Mesenchymal stem cell (in vitro differentiated cells and primary cell): ENCODE measurements around the gene KRTAP3-1.
A peak's percentile ranks its signal among the peaks of the same experiment; 100 is the strongest.

Experiments
- DNase-seq: peaks from one replicate; pipeline ENCODE4 v3.0.0-alpha.2; 2013
- H2AFZ ChIP-seq: one replicate; pipeline ENCODE4 v1.6.1; 2013; ENCODE audit warnings: low read depth, mild to moderate bottlenecking, control low read depth, inconsistent platforms, low read length, moderate library complexity
- H2AK5ac ChIP-seq: 2 replicates; pipeline ENCODE4 v1.6.1; 2013; ENCODE audit warnings: low read length, moderate library complexity, mild to moderate bottlenecking, inconsistent platforms; ENCODE audit not compliant: severe bottlenecking
- H2BK120ac ChIP-seq: one replicate; pipeline ENCODE4 v1.6.1; 2013; ENCODE audit warnings: low read depth, mild to moderate bottlenecking, inconsistent platforms, low read length, moderate library complexity
- H2BK12ac ChIP-seq, 2 experiments: one replicate each; pipeline ENCODE4 v1.6.1; 2013; ENCODE audit warnings: inconsistent platforms in 2 of 2, low read length in 2 of 2, mild to moderate bottlenecking in 2 of 2, moderate library complexity in 2 of 2, control low read depth in 1 of 2
- H2BK15ac ChIP-seq: one replicate; pipeline ENCODE4 v1.6.1; 2013; ENCODE audit warnings: mild to moderate bottlenecking, low read depth, inconsistent platforms; ENCODE audit not compliant: poor library complexity, severe bottlenecking
- H2BK5ac ChIP-seq: 2 replicates; pipeline ENCODE4 v1.6.1; 2013; ENCODE audit warnings: low read depth, mild to moderate bottlenecking, low read length, control low read depth, inconsistent platforms; ENCODE audit not compliant: poor library complexity, severe bottlenecking
- H3K14ac ChIP-seq, 2 experiments: one replicate each; pipeline ENCODE4 v1.6.1; 2013; ENCODE audit warnings: inconsistent platforms in 2 of 2, low read length in 2 of 2, control low read depth in 1 of 2, mild to moderate bottlenecking in 1 of 2, moderate library complexity in 1 of 2
- H3K18ac ChIP-seq, 2 experiments: one replicate each; pipeline ENCODE4 v1.6.1; 2013; ENCODE audit warnings: inconsistent platforms in 2 of 2, low read length in 2 of 2, control low read depth in 1 of 2, low read depth in 1 of 2, mild to moderate bottlenecking in 1 of 2
- H3K23ac ChIP-seq, 2 experiments: one replicate each; pipeline ENCODE4 v1.6.1; 2013; ENCODE audit warnings: inconsistent platforms in 2 of 2, low read length in 2 of 2, mild to moderate bottlenecking in 2 of 2, moderate library complexity in 2 of 2, control low read depth in 1 of 2
- H3K27ac ChIP-seq: 2 replicates; pipeline ENCODE4 v1.5.1; 2013; ENCODE audit warnings: mild to moderate bottlenecking, moderate library complexity, low read length, control low read depth, inconsistent platforms; ENCODE audit not compliant: poor library complexity, severe bottlenecking
- H3K27me3 ChIP-seq, 2 experiments: 2 replicates each; pipeline versions ENCODE4 v1.6.1 to v1.7.0; 2013; ENCODE audit warnings: low read length in 2 of 2, mild to moderate bottlenecking in 2 of 2, moderate library complexity in 2 of 2, control low read depth in 1 of 2, inconsistent platforms in 1 of 2; ENCODE audit not compliant: control insufficient read depth in 1 of 2, insufficient read depth in 1 of 2
- H3K36me3 ChIP-seq, 2 experiments: 2 replicates each; pipeline versions ENCODE4 v1.6.1 to v1.7.0; 2013; ENCODE audit warnings: low read length in 2 of 2, control low read depth in 1 of 2, inconsistent platforms in 1 of 2, low read depth in 1 of 2, mild to moderate bottlenecking in 1 of 2; ENCODE audit not compliant: insufficient read depth in 2 of 2, control insufficient read depth in 1 of 2
- H3K4ac ChIP-seq, 2 experiments: one replicate each; pipeline ENCODE4 v1.6.1; 2013; ENCODE audit warnings: inconsistent platforms in 2 of 2, low read length in 2 of 2, mild to moderate bottlenecking in 2 of 2, moderate library complexity in 2 of 2, control low read depth in 1 of 2, low read depth in 1 of 2
- H3K4me1 ChIP-seq: 2 replicates; pipeline ENCODE4 v1.6.1; 2013; ENCODE audit warnings: low read depth, low read length, control low read depth; ENCODE audit not compliant: control insufficient read depth, insufficient read depth
- H3K4me2 ChIP-seq: 2 replicates; pipeline ENCODE4 v1.6.1; 2013; ENCODE audit warnings: low read length, mild to moderate bottlenecking, inconsistent platforms; ENCODE audit not compliant: poor library complexity, severe bottlenecking
- H3K4me3 ChIP-seq, 2 experiments: 2 replicates each; pipeline versions ENCODE4 v1.5.1 to v1.7.0; 2013; ENCODE audit warnings: low read length in 2 of 2, mild to moderate bottlenecking in 2 of 2, control low read depth in 1 of 2, low read depth in 1 of 2; ENCODE audit not compliant: insufficient read depth in 1 of 2
- H3K79me1 ChIP-seq: replicated peaks from 2 replicates; pipeline ENCODE4 v1.6.1; 2013; ENCODE audit warnings: mild to moderate bottlenecking, control low read depth, low read length, inconsistent platforms; ENCODE audit not compliant: poor library complexity, severe bottlenecking
- H3K9ac ChIP-seq: 2 replicates; pipeline ENCODE4 v1.7.0; 2013; ENCODE audit warnings: mild to moderate bottlenecking, low read length, moderate library complexity
- H3K9me3 ChIP-seq: 2 replicates; pipeline ENCODE4 v1.7.0; 2013; ENCODE audit warnings: mild to moderate bottlenecking, low read length; ENCODE audit not compliant: control insufficient read depth
- H4K8ac ChIP-seq: one replicate; pipeline ENCODE4 v1.6.1; 2013; ENCODE audit warnings: inconsistent platforms, mild to moderate bottlenecking, low read length, moderate library complexity
- H4K91ac ChIP-seq: one replicate; pipeline ENCODE4 v1.6.1; 2013; ENCODE audit warnings: mild to moderate bottlenecking, low read length, inconsistent platforms
- WGBS: methylation state at CpG from one replicate; pipeline ENCODE4 v1.1.7; 2013; ENCODE audit warnings: mixed read lengths; 5-methylcytosine and 5-hydroxymethylcytosine counted together

Gene KRTAP3-1

GRCh38 chr17:40981115-40981514, 27.8 kb downstream of the KRTAP3-1 start:
- Histone ChIP-seq H3K14ac (no peak overlapping the region), H3K27me3 (no peaks in the 10 kb centered on the region), H4K91ac (no peak overlapping the region), H2AFZ (no peak overlapping the region), H3K27ac (no peak overlapping the region), H2BK5ac (no peak overlapping the region), H3K36me3 (no peaks in the 10 kb centered on the region), H3K4ac (no peak overlapping the region), H3K4me2 (no peak overlapping the region), H4K8ac (no peak overlapping the region), H2BK15ac (no peak overlapping the region), H3K4me3 (peak overlapping the region in 1 of 2 experiments; percentile 50), H2BK120ac (no peak overlapping the region), H3K9ac (peak overlapping the region; percentile 65), H3K4me1 (peaks cover 8% of the 10 kb centered on the region), H3K18ac (no peak overlapping the region), H3K79me1 (no peaks in the 10 kb centered on the region), H3K23ac (no peak overlapping the region), H3K9me3 (no peaks in the 10 kb centered on the region), H2BK12ac (no peak overlapping the region), H2AK5ac (no peak overlapping the region)
- DNase-seq, result no peak
- WGBS, result 70% methylated on average over 3 of the region's 5 CpGs

GRCh38 chr17:40980596-40980995, 28.3 kb downstream of the KRTAP3-1 start:
- peaks cover 8% of the 10 kb centered on the region for H3K4me1 ChIP-seq
- H3K36me3 ChIP-seq, result no peaks in the 10 kb centered on the region
- no peak overlapping the region for H3K4me2 ChIP-seq
- WGBS, result 17% methylated on average over 8 of the region's 8 CpGs
- no peak overlapping the region for H4K8ac ChIP-seq
- no peaks in the 10 kb centered on the region for H3K9me3 ChIP-seq
- peak overlapping the region in 1 of 2 experiments; percentile 50 for H3K4me3 ChIP-seq
- H3K4ac ChIP-seq, result no peak overlapping the region
- H3K18ac ChIP-seq, result no peak overlapping the region
- H2BK5ac ChIP-seq, result no peak overlapping the region
- H3K27ac ChIP-seq, result no peak overlapping the region
- H3K23ac ChIP-seq, result no peak overlapping the region
- H2BK120ac ChIP-seq, result no peak overlapping the region
- H3K27me3 ChIP-seq, result no peaks in the 10 kb centered on the region
- no peak overlapping the region for H3K14ac ChIP-seq
- H2BK15ac ChIP-seq, result no peak overlapping the region
- H4K91ac ChIP-seq, result no peak overlapping the region
- H2AFZ ChIP-seq, result no peak overlapping the region
- peak overlapping the region; percentile 65 for H3K9ac ChIP-seq
- H3K79me1 ChIP-seq, result no peaks in the 10 kb centered on the region
- no peak overlapping the region for H2AK5ac ChIP-seq
- no peak overlapping the region for H2BK12ac ChIP-seq
- peak; percentile 33 for DNase-seq

- Histone ChIP-seq H3K9ac (peak overlapping the region; percentile 65), H3K18ac (no peak overlapping the region), H3K79me1 (no peaks in the 10 kb centered on the region), H3K4ac (no peak overlapping the region), H2AFZ (no peak overlapping the region), H3K4me2 (no peak overlapping the region), H4K91ac (no peak overlapping the region), H3K27ac (no peak overlapping the region), H3K23ac (no peak overlapping the region), H3K27me3 (no peaks in the 10 kb centered on the region), H2BK5ac (no peak overlapping the region), H2BK15ac (no peak overlapping the region), H3K4me1 (peaks cover 8% of the 10 kb centered on the region), H2BK120ac (no peak overlapping the region), H2BK12ac (no peak overlapping the region), H2AK5ac (no peak overlapping the region), H3K4me3 (peak overlapping the region in 1 of 2 experiments; percentile 50), H4K8ac (no peak overlapping the region), H3K9me3 (no peaks in the 10 kb centered on the region), H3K14ac (no peak overlapping the region), H3K36me3 (no peaks in the 10 kb centered on the region)
- WGBS, result 76% methylated on average over 3 of the region's 3 CpGs
- no peak for DNase-seq
These were observed 28.8 kb downstream of the KRTAP3-1 start for GRCh38 chr17:40980117-40980516.

- no peak overlapping the region for H3K14ac ChIP-seq
- no peak overlapping the region for H4K91ac ChIP-seq
- H3K4me3 ChIP-seq, result no peak overlapping the region
- no peak overlapping the region for H3K27ac ChIP-seq
- peaks cover 8% of the 10 kb centered on the region for H3K4me1 ChIP-seq
- H3K4me2 ChIP-seq, result no peak overlapping the region
- H4K8ac ChIP-seq, result no peak overlapping the region
- no peak overlapping the region for H2AK5ac ChIP-seq
- no peaks in the 10 kb centered on the region for H3K9me3 ChIP-seq
- no peak overlapping the region for H3K23ac ChIP-seq
- WGBS, result 92% methylated on average over 13 of the region's 13 CpGs
- H3K18ac ChIP-seq, result no peak overlapping the region
- no peak overlapping the region for H2BK5ac ChIP-seq
- no peaks in the 10 kb centered on the region for H3K79me1 ChIP-seq
- no peaks in the 10 kb centered on the region for H3K36me3 ChIP-seq
- no peak overlapping the region for H2BK15ac ChIP-seq
- H3K27me3 ChIP-seq, result no peaks in the 10 kb centered on the region
- no peak overlapping the region for H3K4ac ChIP-seq
- no peak overlapping the region for H2BK12ac ChIP-seq
- no peak for DNase-seq
- H2AFZ ChIP-seq, result no peak overlapping the region
- H2BK120ac ChIP-seq, result no peak overlapping the region
- H3K9ac ChIP-seq, result no peak overlapping the region
These were observed 30.3 kb downstream of the KRTAP3-1 start for GRCh38 chr17:40978575-40979151.
